Liver (tissue), 9 donors: Measurements from ENCODE around the gene MGST3. TPM values are rescaled to one million over a fixed set of nuclear protein-coding genes. Genes with fewer than 3 reads are reported as not detected.

Experiments
- DNase-seq: peaks from one replicate; pipeline ENCODE4 v3.0.0-alpha.2; 2017; ENCODE audit warnings: low spot score
- H3K27ac ChIP-seq, 2 donors: one replicate each; pipeline ENCODE4 v1.7.0; 2013; ENCODE audit warnings: inconsistent platforms in 2 of 2, low read length in 2 of 2, control low read depth in 1 of 2, low read depth in 1 of 2, mild to moderate bottlenecking in 1 of 2
- H3K27me3 ChIP-seq, 4 donors: one replicate each; pipeline versions ENCODE4 v1.6.1 to v1.7.0; 2013; ENCODE audit warnings: low read length in 3 of 4, inconsistent platforms in 1 of 4, mild to moderate bottlenecking in 1 of 4, moderate library complexity in 1 of 4; ENCODE audit not compliant: control insufficient read depth in 4 of 4, insufficient read depth in 4 of 4
- H3K36me3 ChIP-seq, 4 donors: one replicate each; pipeline versions ENCODE4 v1.6.1 to v1.7.0; 2013; ENCODE audit warnings: low read length in 3 of 4, mild to moderate bottlenecking in 3 of 4, low read depth in 1 of 4, moderate library complexity in 1 of 4; ENCODE audit not compliant: control insufficient read depth in 4 of 4, insufficient read depth in 3 of 4
- H3K4me1 ChIP-seq, 4 donors: one replicate each; pipeline versions ENCODE4 v1.6.1 to v1.7.0; 2013; ENCODE audit warnings: low read length in 3 of 4, mild to moderate bottlenecking in 3 of 4, moderate library complexity in 1 of 4; ENCODE audit not compliant: control insufficient read depth in 4 of 4, insufficient read depth in 4 of 4
- H3K4me3 ChIP-seq, 3 donors: one replicate each; pipeline versions ENCODE4 v1.6.1 to v1.7.0; 2013; ENCODE audit warnings: low read length in 3 of 3, control low read depth in 1 of 3, low read depth in 1 of 3, mild to moderate bottlenecking in 1 of 3
- H3K9ac ChIP-seq, 2 donors: one replicate each; pipeline ENCODE4 v1.7.0; 2013; ENCODE audit warnings: low read length in 2 of 2, mild to moderate bottlenecking in 2 of 2, moderate library complexity in 2 of 2, control low read depth in 1 of 2, low read depth in 1 of 2
- H3K9me3 ChIP-seq, 4 donors: one replicate each; pipeline versions ENCODE4 v1.6.1 to v1.7.0; 2013; ENCODE audit warnings: low read length in 3 of 4; ENCODE audit not compliant: control insufficient read depth in 4 of 4
- ATF3 ChIP-seq: IDR thresholded peaks from 2 replicates; pipeline ENCODE4 v1.6.1; 2016; ENCODE audit warnings: antibody characterized with exemption
- CTCF ChIP-seq: fragments of 150-350 bp; IDR thresholded peaks from 2 replicates; pipeline ENCODE4 v1.5.1; 2017; ENCODE audit warnings: improper control_type of control experiment, low read depth, low read length; ENCODE audit not compliant: missing input control
- EGR1 ChIP-seq, 2 donors: IDR thresholded peaks; 2 replicates each; pipeline ENCODE4 v1.6.1; 2016 to 2018; ENCODE audit warnings: antibody characterized with exemption in 2 of 2, low read depth in 2 of 2
- FOXA1 ChIP-seq: IDR thresholded peaks from 2 replicates; pipeline ENCODE4 v1.6.1; 2016; ENCODE audit warnings: antibody characterized with exemption
- FOXA2 ChIP-seq: IDR thresholded peaks from 2 replicates; pipeline ENCODE4 v1.6.1; 2016; ENCODE audit warnings: antibody characterized with exemption
- GABPA ChIP-seq, 2 donors: IDR thresholded peaks in 1 of 2; conservative IDR thresholded peaks in 1 of 2; 2 replicates each; pipeline ENCODE4 v1.6.1; 2016; ENCODE audit warnings: antibody characterized with exemption in 2 of 2, mild to moderate bottlenecking in 1 of 2, moderate library complexity in 1 of 2
- HNF4A ChIP-seq, 2 donors: conservative IDR thresholded peaks; 2 replicates each; pipeline ENCODE4 v1.6.1; 2016; ENCODE audit warnings: antibody characterized with exemption in 2 of 2, mild to moderate bottlenecking in 2 of 2
- HNF4G ChIP-seq: IDR thresholded peaks from 2 replicates; pipeline ENCODE4 v1.6.1; 2016; ENCODE audit warnings: antibody characterized with exemption
- JUND ChIP-seq, 2 donors: IDR thresholded peaks; 2 replicates each; pipeline ENCODE4 v1.6.1; 2016; ENCODE audit warnings: antibody characterized with exemption in 2 of 2
- MAX ChIP-seq: IDR thresholded peaks from 2 replicates; pipeline ENCODE4 v1.6.1; 2016; ENCODE audit warnings: antibody characterized with exemption
- NR2F2 ChIP-seq: IDR thresholded peaks from 2 replicates; pipeline ENCODE4 v1.6.1; 2016; ENCODE audit warnings: antibody characterized with exemption
- RAD21 ChIP-seq, 2 donors: IDR thresholded peaks; 2 replicates each; pipeline ENCODE4 v1.6.1; 2016; ENCODE audit warnings: antibody characterized with exemption in 2 of 2, mild to moderate bottlenecking in 2 of 2
- REST ChIP-seq: IDR thresholded peaks from 2 replicates; pipeline ENCODE4 v1.6.1; 2016; ENCODE audit warnings: antibody characterized with exemption, mild to moderate bottlenecking
- RXRA ChIP-seq, 2 donors: IDR thresholded peaks; 2 replicates each; pipeline ENCODE4 v1.6.1; 2017 to 2018; ENCODE audit warnings: antibody characterized with exemption in 2 of 2, mild to moderate bottlenecking in 1 of 2
- SP1 ChIP-seq: IDR thresholded peaks from 2 replicates; pipeline ENCODE4 v1.6.1; 2018; ENCODE audit warnings: antibody characterized with exemption, mild to moderate bottlenecking
- TAF1 ChIP-seq: conservative IDR thresholded peaks from 2 replicates; pipeline ENCODE4 v1.6.1; 2016; ENCODE audit warnings: antibody characterized with exemption, mild to moderate bottlenecking
- YY1 ChIP-seq: IDR thresholded peaks from 2 replicates; pipeline ENCODE4 v1.6.1; 2016; ENCODE audit warnings: antibody characterized with exemption, mild to moderate bottlenecking
- ZBTB33 ChIP-seq: IDR thresholded peaks from 2 replicates; pipeline ENCODE4 v1.6.1; 2016; ENCODE audit warnings: antibody characterized with exemption
- WGBS: extraction: QIAGEN DNeasy Blood & Tissue Kit; methylation state at CpG from one replicate; pipeline ENCODE4 v1.1.7; 2013; 5-methylcytosine and 5-hydroxymethylcytosine counted together
- polyA plus RNA-seq, 2 donors: library from polyadenylated mRNA; stranded (reverse) in 1 of 2; unstranded in 1 of 2; fragments of 200-250 nt in 1 of 2; fragments of >200 nt in 1 of 2; fragmentation: Nextera tagmentation in 1 of 2; extraction: Ambion mirVana in 1 of 2; gene quantifications; one replicate each; pipeline versions ENCODE4 v1.2.1 to v1.2.3, GENCODE V29; 2013 to 2015
- total RNA-seq, 2 donors: library from RNA; depleted of rRNA; stranded (reverse); fragments of >200 nt; gene quantifications; one replicate each; pipeline ENCODE4 v1.2.3, GENCODE V29; 2014
- donor health status: healthy.
- donor health status: healthy.
- donor health status: healthy.
- donor health status: healthy.
- donor health status: healthy.

MGST3 gene
- total and polyA plus RNA-seq, 4 donors: 68.7 to 307 (median 181) TPM

- no peak overlapping the region for H3K9ac ChIP-seq
- H3K36me3 ChIP-seq: no peaks in the 10 kb centered on the region
- no peak overlapping the region for H3K4me3 ChIP-seq
- WGBS: 52% methylated on average over 1 of the region's 1 CpG
- DNase-seq: no peak
- no peaks in the 10 kb centered on the region for H3K4me1 ChIP-seq
- H3K27me3 ChIP-seq: no peaks in the 10 kb centered on the region
- H3K9me3 ChIP-seq: no peaks in the 10 kb centered on the region
- TF ChIP-seq MAX: no peak
- no peak overlapping the region for H3K27ac ChIP-seq
Measured at GRCh38 chr1:165616054-165616612, 14.9 kb upstream of the MGST3 start.

- Histone ChIP-seq H3K9me3 (no peaks in the 10 kb centered on the region), H3K27me3 (no peaks in the 10 kb centered on the region), H3K27ac (no peak overlapping the region), H3K4me3 (no peak overlapping the region), H3K36me3 (no peaks in the 10 kb centered on the region), H3K4me1 (no peaks in the 10 kb centered on the region), H3K9ac (no peak overlapping the region)
- DNase-seq: no peak
- TF ChIP-seq FOXA1 (no peak), TAF1 (no peak), REST (no peak), ATF3 (no peak), GABPA (IDR thresholded peaks at IDR 0.05 in 1 of 2, conservative IDR thresholded peaks at IDR 0.05 in 1 of 2) (no peak), MAX (no peak), RXRA (IDR thresholded peaks at IDR 0.05) (no peak), JUND (IDR thresholded peaks at IDR 0.05) (no peak), SP1 (no peak), EGR1 (IDR thresholded peaks at IDR 0.05; ENCODE audit: low read depth in 2 of 2) (no peak), NR2F2 (no peak), RAD21 (IDR thresholded peaks at IDR 0.05) (no peak), YY1 (no peak), HNF4G (no peak), HNF4A (conservative IDR thresholded peaks at IDR 0.05) (no peak), FOXA2 (no peak), CTCF (no peak), ZBTB33 (no peak)
- WGBS: 85% methylated on average over 8 of the region's 8 CpGs
Measured at GRCh38 chr1:165616987-165617546, 14.0 kb upstream of the MGST3 start.
